DND-41 (cell line): ENCODE results near the gene EPB41L3.

ENCODE experiments used
- EZH2 ChIP-seq: IDR thresholded peaks from 3 replicates; pipeline ENCODE4 v1.6.1; 2012; ENCODE audit warnings: borderline replicate concordance, low read depth, mild to moderate bottlenecking, moderate library complexity, low read length, inconsistent platforms; ENCODE audit not compliant: severe bottlenecking
- TF ChIP-seq, protein P1 (sequence below): IDR thresholded peaks from 2 replicates; pipeline ENCODE4 v1.5.1; 2012; ENCODE audit warnings: borderline replicate concordance, low read length, moderate library complexity, mild to moderate bottlenecking; ENCODE audit not compliant: poor library complexity, severe bottlenecking; ENCODE audit errors: extremely low read depth

DNA sequence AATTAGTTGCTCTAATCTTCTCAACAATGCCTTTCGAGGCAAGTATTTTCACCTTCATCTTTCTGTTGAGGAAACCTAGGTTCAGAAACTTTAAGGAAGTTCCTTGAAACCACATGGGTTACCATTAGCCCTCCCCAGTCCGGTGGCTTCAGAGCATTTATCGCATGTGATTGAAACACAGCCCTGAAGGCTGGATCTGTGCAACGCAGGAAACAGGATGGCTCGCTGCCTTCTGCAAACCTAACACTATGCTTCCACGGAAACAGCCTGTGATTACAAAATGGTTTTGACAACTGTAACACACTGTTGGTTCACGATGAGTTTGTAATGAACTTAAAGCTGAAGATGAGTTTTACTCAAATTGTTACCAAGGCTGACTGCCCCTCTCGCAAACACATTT is 68.5 kb downstream of the EPB41L3 start:
- TF ChIP-seq, protein P1, sequence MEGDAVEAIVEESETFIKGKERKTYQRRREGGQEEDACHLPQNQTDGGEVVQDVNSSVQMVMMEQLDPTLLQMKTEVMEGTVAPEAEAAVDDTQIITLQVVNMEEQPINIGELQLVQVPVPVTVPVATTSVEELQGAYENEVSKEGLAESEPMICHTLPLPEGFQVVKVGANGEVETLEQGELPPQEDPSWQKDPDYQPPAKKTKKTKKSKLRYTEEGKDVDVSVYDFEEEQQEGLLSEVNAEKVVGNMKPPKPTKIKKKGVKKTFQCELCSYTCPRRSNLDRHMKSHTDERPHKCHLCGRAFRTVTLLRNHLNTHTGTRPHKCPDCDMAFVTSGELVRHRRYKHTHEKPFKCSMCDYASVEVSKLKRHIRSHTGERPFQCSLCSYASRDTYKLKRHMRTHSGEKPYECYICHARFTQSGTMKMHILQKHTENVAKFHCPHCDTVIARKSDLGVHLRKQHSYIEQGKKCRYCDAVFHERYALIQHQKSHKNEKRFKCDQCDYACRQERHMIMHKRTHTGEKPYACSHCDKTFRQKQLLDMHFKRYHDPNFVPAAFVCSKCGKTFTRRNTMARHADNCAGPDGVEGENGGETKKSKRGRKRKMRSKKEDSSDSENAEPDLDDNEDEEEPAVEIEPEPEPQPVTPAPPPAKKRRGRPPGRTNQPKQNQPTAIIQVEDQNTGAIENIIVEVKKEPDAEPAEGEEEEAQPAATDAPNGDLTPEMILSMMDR = no peak
- no peak for TF ChIP-seq EZH2
